ENCODE data around the gene MYBPH.

The MYBPH gene

DNA sequence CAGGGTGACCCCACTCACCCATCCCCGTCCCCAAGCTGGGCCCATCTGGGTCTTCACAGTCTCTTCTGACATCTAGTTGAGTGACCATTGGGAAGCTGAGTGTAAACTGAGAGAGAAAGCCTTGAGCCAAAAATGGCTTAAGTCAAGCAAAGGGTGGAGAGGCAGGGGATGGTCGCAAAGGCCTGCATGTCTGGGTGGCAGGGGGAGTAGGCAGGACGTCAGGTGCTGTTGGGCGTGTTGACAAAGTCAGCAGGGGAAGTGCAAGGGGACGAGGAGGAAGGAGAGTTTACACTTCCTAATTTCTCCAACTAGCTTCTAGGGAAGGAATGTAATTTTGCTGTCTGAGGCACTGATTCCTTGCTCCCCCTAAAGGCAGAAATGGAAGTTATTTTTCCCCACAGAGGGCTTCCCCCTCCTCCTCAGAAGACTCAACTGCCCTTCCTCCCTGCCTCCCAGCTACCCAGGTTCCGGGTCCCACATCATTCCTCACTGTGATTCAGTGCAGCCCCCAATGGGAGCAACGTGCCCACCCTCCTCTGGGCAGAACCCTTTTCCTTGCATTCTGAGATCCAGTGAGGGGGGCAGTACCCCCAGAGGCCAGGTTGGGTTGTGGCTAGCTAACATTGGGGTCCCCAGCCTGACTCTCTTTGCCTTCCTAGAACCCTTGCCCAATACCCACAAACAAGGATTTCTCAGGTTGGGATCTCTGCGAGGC is 49.3 kb downstream of the MYBPH start (continued):
- TF ChIP-seq, protein P1, sequence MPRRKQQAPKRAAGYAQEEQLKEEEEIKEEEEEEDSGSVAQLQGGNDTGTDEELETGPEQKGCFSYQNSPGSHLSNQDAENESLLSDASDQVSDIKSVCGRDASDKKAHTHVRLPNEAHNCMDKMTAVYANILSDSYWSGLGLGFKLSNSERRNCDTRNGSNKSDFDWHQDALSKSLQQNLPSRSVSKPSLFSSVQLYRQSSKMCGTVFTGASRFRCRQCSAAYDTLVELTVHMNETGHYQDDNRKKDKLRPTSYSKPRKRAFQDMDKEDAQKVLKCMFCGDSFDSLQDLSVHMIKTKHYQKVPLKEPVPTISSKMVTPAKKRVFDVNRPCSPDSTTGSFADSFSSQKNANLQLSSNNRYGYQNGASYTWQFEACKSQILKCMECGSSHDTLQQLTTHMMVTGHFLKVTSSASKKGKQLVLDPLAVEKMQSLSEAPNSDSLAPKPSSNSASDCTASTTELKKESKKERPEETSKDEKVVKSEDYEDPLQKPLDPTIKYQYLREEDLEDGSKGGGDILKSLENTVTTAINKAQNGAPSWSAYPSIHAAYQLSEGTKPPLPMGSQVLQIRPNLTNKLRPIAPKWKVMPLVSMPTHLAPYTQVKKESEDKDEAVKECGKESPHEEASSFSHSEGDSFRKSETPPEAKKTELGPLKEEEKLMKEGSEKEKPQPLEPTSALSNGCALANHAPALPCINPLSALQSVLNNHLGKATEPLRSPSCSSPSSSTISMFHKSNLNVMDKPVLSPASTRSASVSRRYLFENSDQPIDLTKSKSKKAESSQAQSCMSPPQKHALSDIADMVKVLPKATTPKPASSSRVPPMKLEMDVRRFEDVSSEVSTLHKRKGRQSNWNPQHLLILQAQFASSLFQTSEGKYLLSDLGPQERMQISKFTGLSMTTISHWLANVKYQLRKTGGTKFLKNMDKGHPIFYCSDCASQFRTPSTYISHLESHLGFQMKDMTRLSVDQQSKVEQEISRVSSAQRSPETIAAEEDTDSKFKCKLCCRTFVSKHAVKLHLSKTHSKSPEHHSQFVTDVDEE (CRISPR knock-in tag; IDR thresholded peaks at IDR 0.05) = no peak
- no peak for TF ChIP-seq CSRNP3 (CRISPR knock-in tag; IDR thresholded peaks at IDR 0.05)
- no peak for TF ChIP-seq ZC3H10 (CRISPR knock-in tag; IDR thresholded peaks at IDR 0.05)
- TF ChIP-seq PPARA (CRISPR knock-in tag; IDR thresholded peaks at IDR 0.05; ENCODE audit: borderline replicate concordance) = no peak

GRCh38 chr1:203124546-203125317 is 50.9 kb downstream of the MYBPH start:
- TF ChIP-seq GLIS3 (CRISPR knock-in tag; IDR thresholded peaks at IDR 0.05) (no peak), ZNF565 (CRISPR knock-in tag; conservative IDR thresholded peaks at IDR 0.05; ENCODE audit: low read depth) (no peak), CSRNP3 (CRISPR knock-in tag; IDR thresholded peaks at IDR 0.05) (no peak)
- peak; percentile 9; the same call in 1 of the 3 replicates for ATAC-seq

DNA sequence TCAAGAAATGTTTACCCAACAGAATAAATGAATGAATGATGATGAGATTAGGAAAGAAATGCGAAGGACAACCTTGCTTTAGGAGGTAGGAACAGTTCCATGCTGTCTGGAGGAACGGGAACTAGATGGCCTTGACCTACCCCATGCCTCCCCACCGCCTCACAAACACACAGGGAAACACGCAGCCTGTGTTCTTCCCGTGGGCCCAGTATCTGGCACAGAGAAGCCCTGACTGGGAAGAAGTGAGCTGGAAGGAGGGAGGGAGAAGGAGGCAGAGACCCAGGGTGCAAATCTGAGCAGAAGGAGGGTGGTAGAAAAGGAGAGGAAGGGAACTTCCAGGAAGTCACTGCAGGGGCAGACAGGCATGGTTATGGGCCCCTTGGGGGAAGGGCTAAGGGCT is 51.6 kb downstream of the MYBPH start:
- TF ChIP-seq ZNF70 (CRISPR knock-in tag; IDR thresholded peaks at IDR 0.05) (no peak), ZFP3 (CRISPR knock-in tag; IDR thresholded peaks at IDR 0.05) (no peak), ARNTL (CRISPR knock-in tag; IDR thresholded peaks at IDR 0.05; ENCODE audit: borderline replicate concordance, low read depth) (no peak), ZC3H10 (CRISPR knock-in tag; IDR thresholded peaks at IDR 0.05) (no peak), TCF4 (CRISPR knock-in tag; IDR thresholded peaks at IDR 0.05; ENCODE audit: borderline replicate concordance) (no peak), SNAI2 (CRISPR knock-in tag; IDR thresholded peaks at IDR 0.05) (no peak), TOX (CRISPR knock-in tag; IDR thresholded peaks at IDR 0.05; ENCODE audit: borderline replicate concordance) (no peak), GLIS3 (CRISPR knock-in tag; IDR thresholded peaks at IDR 0.05) (no peak), ISL1 (CRISPR knock-in tag; IDR thresholded peaks at IDR 0.05) (no peak), ZNF565 (CRISPR knock-in tag; conservative IDR thresholded peaks at IDR 0.05; ENCODE audit: low read depth) (no peak), BACH2 (CRISPR knock-in tag; IDR thresholded peaks at IDR 0.05; ENCODE audit: borderline replicate concordance) (no peak), ESRRG (CRISPR knock-in tag; IDR thresholded peaks at IDR 0.05) (no peak)
- TF ChIP-seq, protein P2, sequence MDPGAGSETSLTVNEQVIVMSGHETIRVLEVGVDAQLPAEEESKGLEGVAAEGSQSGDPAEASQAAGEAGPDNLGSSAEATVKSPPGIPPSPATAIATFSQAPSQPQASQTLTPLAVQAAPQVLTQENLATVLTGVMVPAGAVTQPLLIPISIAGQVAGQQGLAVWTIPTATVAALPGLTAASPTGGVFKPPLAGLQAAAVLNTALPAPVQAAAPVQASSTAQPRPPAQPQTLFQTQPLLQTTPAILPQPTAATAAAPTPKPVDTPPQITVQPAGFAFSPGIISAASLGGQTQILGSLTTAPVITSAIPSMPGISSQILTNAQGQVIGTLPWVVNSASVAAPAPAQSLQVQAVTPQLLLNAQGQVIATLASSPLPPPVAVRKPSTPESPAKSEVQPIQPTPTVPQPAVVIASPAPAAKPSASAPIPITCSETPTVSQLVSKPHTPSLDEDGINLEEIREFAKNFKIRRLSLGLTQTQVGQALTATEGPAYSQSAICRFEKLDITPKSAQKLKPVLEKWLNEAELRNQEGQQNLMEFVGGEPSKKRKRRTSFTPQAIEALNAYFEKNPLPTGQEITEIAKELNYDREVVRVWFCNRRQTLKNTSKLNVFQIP (CRISPR knock-in tag; IDR thresholded peaks at IDR 0.05; ENCODE audit: borderline replicate concordance, low read depth) = no peak
- TF ChIP-seq, protein P1 (CRISPR knock-in tag; IDR thresholded peaks at IDR 0.05) = no peak
- TF ChIP-seq, protein P3, sequence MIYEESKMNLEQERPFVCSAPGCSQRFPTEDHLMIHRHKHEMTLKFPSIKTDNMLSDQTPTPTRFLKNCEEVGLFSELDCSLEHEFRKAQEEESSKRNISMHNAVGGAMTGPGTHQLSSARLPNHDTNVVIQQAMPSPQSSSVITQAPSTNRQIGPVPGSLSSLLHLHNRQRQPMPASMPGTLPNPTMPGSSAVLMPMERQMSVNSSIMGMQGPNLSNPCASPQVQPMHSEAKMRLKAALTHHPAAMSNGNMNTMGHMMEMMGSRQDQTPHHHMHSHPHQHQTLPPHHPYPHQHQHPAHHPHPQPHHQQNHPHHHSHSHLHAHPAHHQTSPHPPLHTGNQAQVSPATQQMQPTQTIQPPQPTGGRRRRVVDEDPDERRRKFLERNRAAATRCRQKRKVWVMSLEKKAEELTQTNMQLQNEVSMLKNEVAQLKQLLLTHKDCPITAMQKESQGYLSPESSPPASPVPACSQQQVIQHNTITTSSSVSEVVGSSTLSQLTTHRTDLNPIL (CRISPR knock-in tag; IDR thresholded peaks at IDR 0.05; ENCODE audit: low read depth) = no peak
- no peak for ATAC-seq
